DMS 273 (cell line): ENCODE measurements around the gene SENP8.
"Not testable (repeated sequence)": the region's sequence is repeated elsewhere in the genome, so short reads cannot be mapped to it uniquely, and the experiment has no call there.

Experiments used
- DNase-seq: peaks from one replicate; lab custom pipeline; 2025; ENCODE audit not compliant: unreplicated experiment; lab: John Stamatoyannopoulos, UW

Gene SENP8

DNA sequence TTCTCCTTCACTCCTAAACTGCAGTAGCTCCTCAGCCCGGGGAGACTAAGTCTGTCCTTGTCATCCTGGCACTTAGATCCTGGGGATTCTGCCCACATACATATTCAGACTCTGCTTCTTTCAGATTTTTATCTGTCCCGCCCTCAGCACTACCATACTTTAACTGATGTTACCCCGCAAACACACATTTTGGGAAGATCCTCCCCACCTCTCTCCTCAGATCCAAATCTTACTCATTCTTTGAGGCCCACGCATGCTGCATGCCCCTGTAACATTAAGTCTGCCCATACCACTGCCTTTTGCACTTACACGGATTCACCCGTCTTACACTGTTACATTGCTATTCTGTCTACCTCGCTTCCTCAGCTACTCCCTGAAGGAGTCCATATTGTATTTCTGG, 36.1 kb downstream of the SENP8 start:
- DNase-seq = no peak

DNA sequence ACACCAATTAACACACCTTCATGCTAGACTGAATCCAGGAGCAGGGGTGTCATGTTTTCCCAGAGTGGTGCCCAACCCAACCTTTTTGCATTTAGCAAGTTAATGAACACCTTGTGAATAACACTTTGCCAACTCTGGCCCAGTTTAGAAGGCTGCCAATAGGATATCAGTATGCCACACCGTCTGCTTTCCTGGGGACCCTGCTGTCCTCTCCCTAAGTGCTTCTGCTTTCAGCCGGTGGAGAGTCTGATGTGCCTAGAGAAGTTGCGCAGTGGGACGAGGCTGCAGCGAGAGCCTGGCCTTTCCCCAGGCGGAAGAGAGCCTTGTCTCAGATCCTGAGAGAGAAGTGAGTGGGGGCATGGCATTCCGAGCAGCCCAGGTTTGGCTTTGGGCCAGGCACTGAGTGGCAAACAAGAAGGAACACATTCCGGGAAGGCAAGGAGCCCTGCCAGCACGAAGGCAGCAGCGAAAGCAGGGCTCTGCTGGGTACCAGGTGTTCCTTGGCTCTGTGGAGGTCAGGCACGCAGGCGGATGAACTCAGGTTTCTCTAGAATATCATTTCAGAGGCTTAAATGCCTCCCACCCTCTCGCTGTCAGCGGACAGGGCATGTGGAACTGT, 36.9 kb downstream of the SENP8 start:
- peak; percentile 74 for DNase-seq

DNA sequence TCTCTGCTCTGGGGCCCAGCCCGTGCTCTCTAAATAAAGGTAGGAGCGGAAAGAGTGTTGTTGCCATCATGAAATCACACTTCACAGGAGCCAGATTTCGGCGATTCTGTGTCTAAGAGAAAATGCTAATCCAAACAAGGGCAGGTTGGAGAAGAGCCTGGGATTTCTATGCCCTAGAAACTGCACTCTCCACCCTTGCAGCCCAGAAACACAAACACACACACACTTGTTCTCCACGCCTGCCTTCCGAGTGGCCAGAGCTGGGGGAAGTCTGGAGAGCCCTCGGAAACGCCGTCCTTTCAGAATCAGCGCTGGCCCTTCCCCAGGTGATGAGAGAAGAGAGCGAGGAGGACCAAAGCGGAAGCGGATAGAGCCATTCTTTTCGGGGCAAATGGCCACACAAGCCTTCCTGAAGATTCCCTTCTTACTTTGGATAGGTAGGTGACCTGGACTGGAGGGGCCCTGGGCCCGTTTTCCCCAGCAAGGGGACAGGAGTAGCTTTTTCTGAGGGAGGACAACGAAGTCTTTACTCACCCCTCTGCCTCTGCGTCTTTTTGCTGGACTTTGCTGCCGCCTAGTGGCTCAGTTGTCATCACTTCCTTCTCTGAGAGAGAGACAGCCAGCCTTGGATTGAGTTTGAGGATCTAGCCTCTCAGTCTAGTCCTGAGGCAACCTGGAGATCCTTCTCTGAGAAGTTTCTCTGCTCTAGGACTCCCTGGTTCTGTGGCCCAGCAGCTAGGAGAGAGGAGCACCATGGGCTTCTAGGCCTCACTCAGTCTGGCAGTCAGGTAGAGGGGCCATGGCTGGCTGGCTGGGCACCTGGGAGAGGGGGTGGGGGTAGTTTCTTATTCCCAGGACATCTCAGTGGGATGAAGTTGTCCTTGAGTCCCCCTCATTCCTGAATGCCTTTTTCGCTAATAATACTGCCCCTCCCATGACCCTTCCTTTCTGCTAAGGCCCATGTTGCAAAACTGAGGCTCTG, 37.7 kb downstream of the SENP8 start:
- DNase-seq = peak; percentile 86

DNA sequence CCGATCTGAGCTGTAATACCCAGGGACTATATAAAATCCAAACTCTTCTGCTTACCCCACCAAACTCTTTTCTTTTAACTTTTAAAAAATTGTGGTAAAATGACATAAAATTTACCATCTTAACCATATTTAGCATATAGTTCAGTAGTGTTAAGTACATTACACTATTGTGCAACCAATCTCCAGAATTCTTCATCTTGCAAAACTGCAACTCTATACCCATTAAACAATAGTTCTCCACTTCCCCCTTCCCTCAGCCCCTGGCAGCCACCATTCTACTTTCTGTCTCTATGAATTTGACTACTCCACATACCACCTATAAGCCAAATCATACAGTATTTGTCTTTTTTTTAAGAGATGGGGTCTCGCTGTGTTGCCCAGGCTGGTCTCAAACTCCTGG, 38.7 kb downstream of the SENP8 start:
- no peak for DNase-seq

DNA sequence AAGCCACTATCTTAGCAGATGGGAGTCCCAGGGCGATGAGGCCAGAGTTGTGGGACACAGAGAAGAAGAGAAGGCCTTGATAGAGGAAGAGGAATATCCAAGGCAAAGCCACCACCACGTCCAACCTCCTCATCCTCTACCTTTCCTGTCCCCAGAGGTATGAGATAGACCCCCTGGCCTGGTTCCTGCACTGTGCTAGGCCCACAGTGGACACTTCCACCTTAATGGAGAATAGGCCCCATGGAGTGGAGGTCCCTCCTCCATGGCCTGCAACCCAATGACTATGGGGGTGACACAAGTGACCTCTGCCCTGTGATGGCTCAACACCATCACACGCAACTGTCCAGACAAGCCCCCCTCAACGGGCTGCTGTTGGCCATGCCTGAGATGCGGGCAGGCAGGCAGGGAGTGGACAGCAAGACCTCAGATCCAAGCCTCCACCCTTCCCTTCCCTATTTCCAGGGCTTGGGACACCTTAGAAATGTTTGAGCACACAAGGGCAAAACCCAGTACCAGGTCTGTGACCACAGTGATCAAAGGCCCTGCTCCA, 42.6 kb downstream of the SENP8 start:
- no peak for DNase-seq

DNA sequence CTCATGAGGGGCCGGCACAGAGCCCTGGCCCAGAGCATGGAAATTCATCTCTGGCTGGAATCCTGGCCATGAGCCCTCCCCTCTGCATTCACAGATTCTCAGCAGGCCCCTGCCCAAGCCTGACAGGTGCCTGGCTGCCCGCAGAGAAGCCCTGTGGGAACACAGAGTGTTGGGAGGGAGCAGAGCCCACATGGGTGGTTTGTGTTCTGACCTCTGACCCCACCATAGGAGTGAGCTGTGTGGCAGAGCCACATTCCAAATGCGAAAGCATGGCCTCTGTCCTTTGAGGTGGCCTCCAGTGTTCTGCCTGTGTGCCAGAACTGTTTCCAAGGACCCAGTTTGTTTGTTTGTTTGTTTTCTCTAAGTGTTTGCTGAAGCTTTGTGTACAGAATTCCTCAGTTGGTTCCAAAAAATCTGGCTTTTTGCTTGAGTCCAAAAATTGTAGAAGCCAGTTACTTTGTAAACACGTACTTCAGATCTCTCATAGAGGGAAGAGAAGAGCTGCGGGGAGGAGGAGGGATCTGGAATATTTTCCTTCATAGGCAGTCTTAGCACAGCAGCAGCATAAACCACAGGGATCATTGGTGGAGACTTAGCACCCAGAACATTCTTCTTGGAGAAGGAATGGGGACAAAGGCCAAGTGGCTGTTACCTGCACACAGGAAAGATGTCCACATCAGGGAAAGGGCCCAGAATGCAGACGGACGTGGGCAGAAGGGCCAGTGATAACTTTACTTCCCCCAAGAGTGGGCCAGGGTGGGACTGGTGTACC, 43.3 kb downstream of the SENP8 start:
- DNase-seq = no peak

DNA sequence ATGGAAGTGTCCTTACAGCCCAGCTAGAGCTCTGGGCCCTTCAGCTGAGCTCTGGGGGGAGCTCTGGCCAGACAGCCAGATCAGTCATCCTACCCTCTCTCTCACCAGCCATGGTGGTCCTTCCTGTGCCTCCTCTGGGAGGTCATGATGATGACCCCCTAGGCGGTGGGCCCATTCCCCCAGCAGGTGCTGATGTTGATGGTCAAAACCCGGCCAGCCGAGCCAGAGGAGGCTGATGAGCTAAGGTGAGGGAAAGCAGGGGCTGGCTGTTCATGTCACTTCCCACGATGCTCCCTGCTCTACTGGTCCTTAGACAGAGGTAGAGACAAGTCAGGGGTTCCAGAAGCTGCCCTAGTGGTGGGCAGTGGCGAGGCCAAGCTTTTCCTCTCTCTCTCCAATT, 44.4 kb downstream of the SENP8 start:
- no peak for DNase-seq

DNA sequence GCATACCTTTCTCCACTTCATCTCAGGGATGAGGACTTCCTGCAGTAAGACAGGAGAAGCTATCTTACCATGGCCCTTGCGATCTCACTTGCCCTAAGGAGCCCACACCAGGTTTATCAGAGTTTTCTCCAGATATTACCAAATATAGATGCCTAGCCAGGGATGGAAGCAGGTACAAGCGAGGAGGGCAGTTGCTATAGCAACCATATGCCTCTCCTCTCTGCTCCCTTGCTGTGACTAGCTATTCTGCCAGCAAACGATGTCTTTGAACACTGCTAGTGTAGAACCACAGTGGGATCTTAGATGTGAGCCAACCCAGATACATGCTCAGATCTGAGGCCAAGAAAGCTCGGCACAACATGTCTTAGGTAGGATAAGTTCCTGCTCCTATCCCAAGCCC, 45.5 kb downstream of the SENP8 start:
- no peak for DNase-seq

DNA sequence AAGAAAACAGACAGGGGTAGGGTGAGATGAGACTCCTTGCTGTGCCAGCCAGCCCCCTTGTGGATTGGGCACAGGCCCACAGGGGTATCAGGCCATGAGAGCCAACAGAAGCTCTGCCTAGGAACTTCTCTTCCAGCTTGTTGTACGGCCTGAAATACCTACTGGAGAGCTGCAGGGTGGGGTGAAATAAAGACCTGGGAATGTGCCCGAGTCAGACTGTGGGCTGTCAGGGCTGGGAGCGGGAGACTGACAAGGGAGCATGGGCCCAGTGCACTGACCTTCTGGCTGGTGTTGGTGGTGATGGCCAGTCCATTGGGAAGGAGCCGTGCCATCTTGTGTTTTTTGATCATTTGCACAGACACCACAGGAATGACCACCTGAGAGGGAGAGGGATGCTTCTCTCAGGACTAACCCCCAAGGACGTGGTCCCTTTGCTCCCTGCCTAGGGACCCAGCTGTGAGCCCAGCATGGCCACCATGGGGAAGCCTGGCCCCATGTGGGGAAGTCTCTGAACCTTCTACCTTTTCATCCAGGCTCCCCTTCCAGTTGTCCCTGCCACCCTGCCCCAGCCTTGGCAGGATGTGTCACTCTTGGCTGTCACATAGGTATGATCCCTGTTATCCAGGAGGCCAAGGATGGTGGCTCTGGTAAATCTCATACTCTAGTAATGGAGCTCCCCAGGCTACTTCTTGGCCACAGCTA, 48.7 kb downstream of the SENP8 start:
- DNase-seq = no peak

DNA sequence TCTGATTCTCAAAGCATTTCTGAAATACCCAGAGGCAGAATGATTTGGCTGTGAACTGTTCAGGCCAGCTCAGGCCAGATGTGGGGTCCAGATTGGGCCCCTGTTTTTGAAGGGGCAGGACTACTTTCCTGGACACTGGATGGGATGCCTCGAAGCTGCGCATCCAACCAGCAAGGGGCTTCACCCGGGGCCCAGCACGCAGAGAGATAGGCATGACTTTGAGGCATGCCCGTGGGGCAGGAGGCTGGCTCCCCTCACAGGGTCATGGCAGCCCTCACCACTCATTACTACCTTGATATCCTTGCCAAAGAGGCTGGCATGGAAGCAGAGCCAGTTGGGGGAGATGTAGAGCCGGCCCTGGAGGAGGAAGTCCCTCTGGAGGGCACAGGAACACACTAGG, 49.2 kb downstream of the SENP8 start:
- no peak for DNase-seq

DNA sequence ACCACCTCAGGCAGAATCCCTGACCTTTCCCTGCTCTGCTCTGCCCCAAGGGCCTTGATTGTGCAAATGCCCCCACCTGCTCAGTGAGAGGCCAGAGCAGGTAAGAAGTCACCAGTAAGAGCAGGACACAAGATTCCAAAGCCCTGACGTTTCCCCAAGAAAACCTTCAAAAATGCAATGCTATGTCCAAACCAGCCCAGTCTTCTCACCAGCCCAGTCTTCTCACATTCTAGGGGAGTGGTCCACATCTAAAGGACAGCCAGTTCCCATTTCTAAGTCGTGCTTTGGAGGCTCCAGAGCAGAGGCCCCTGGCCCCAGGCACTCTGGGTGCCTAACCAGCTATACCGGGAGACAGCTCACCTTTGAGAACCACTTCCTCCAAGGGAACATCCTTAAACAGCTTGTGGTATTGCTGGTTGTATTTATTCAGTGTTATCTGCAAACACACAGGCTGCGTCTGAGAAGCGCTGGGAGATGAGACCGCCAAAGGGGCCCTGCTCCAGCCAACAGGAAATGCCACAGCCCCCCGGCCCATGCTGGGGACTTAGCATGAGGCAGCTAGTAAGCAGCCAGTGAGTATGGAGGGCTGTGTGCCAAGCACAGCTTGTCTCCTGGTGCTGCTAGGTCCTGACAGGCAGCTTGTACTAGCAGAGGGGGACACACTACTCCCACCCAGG, 50.1 kb downstream of the SENP8 start:
- DNase-seq = no peak

DNA sequence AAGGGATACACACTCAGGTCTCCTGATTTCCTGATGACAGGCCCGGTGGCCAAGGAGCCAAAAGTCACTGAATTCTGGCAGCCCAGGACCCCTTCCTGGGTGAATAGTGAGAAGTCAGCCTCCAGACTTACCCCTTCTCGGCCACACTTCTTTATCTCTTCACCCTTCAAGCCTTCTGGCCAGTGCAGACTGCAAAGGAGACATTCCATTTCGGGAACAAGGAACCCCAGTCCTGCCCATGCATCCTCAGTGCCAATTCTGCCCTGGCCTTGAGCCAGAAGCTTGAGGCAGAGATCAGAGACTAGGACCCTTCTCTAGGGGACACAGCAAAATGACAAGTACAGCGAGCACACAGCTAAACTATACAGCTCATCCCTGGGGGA, 50.6 kb downstream of the SENP8 start:
- DNase-seq = peak; percentile 14

DNA sequence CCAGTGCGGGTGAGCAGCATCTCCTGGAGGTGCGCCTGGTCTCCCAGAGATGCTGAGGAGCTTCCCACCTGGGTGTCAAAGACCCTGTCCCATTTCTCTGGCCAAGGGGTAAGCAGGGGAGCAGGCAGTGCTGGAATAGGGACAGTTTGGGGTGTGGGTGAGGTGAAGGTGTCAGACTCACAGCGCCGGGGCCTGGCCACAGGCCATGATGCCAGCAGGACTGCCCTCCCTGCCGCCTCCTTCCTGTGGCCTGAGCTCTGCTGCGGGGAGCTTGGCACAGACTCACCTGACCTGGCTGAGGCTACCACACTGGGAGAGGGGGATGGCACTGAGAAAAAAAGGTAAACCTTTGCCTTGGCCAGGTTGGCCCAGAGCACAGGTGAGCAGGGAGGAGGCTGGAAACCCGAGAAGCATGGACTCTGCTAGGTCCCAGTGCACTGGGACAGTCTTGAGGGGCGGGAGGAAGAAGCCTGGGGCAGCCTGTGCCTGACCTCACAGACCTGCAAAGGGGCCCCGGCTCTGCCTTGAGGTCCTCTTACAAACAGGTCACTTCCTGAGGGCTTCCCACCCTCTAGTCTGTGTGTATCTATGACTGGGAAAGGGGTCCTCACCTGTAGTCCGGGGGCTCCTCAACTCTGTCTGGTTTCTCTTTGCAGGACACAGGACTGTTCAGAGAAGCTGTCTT, 51.2 kb downstream of the SENP8 start:
- no peak for DNase-seq

DNA sequence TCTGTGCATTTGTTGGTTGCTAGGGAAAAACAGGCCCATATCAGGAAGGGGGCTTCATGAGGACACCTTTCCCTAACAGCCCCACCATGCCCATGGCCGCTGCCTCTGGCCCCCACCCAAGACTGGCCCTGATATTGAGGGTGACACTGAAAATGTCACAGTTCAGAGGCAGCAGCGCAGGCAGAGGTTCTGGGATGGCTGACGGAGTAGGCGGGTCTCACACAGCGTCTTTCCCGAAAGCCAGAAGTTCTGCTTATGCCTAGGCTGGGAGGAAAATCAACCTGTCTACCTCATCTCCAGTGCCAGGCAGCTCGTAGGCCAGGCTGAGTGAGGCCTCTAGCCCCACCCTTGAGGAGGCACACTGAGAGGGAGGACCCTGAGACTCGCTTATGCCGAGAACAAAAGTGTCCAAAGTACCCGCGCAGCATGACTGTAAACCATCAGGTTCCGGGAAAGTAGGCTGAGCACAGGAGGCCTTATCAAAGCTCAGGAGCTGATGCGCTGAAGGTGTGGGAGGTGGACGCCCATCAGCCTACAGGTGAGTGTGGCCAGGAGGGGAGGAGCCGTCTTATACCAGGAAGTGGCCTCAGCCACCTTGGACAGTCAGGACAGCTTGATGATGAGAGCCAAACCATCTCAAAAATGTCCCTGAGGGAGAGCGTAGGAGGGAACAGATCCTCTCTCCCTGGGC, 51.9 kb downstream of the SENP8 start:
- DNase-seq = no peak

DNA sequence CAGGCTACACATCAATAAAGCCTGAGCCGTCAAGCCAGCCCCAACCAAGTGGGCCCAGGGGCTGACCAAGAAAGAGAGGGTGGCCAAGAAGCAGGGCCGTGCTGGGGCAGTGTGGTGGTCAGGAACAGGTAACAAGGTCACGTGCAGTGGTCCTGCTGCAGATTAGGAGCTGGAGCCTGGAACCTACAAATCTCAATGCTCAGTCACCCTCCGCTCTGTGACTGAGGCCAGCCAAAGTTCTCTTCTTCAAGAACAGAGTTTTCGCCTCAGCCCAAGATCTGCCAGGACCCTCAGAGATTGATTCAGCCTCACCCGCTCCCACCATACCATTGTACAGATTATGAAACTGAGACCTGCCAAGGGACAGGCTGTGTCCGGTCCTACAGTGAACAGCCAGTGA, 52.5 kb downstream of the SENP8 start:
- no peak for DNase-seq

DNA sequence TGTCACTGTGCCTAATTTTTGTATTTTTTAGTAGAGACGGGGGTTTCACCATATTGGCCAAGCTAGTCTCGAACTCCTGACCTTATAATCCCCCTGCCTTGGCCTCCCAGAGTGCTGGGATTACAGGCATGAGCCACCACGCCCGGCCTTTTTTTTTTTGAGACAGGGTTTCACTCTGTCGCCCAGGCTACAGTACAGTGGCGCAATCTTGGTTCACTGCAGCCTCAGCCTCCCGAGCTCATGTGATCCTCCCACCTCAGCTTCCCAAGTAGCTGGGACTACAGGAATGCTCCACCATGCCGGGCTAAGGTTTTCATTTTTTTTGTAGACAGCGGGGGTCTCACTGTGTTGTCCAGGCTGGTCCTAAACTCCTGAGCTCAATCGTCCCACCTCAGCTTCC, 53.8 kb downstream of the SENP8 start:
- not testable (repeated sequence) for DNase-seq

DNA sequence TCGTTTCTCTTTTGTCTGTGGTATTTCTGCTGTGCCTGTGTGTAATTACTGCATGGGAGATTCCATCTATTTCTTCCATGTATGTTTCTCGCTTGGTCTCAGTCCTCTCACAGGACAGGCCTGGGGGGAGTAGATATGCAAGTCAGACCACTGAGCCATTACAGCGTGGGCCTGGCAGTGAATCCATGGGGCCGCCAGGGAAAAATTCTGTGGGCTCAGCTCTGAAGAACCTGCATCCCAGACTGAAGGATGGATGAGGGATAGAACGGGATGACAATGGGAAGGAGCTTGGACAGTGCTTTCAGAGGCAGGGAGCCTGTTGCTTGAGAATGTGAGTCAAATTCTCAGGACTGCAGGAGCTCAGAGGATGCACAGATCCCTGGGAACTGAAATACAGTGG, 54.6 kb downstream of the SENP8 start:
- DNase-seq = no peak

DNA sequence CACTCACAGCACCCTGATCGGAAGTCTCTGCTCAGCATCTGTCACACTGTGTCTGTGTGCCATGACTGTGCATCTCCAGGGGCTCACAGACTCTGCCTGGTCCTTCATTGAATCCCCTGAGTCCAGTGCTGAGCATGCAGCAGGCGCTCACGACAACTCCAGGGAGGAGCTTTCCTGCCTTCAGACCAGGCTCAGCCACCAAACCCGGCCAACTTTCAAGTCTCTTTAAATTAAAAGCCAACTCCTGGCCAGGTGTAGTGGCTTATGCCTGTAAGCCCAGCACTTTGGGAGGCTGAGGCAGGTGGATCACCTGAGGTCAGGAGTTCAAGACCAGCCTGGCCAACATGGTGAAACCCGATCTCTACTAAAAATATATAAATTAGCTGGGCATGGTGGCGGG, 55.2 kb downstream of the SENP8 start:
- no peak for DNase-seq

DNA sequence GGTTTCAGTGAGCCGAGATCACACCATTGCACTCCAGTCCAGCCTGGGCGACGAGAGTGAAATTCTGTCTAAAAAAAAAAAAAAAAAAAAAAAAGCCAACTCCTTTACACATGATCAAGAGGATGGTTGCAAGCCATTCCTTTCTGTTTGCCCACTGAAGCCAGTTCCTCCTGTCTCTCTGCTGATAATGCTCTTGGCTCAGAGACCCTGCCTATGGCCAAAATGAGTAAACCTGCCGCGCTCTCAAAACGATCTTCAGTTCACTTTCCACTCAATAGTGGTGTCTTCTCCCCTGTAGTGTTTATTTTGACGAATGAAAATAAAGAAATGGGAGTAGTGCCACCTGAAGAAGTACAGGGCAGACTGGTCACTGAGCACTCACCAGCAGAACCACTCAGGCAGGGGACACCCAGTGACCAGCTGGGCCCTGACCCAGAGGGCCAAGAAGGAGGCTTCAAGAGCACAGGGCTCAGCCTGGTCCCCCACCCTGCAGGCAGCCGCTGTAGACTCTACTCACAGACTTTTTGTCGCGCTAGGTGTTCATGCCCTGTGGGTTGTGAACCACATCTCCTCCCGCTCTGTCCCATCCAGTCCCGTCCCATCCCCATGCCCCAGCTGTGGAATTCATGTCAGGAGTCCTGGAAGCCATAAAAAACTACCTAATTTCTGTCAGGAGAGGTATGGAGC, 55.8 kb downstream of the SENP8 start:
- no peak for DNase-seq
